ENCODE data around the gene DDHD1. TPM values are rescaled to one million over a fixed set of nuclear protein-coding genes. Genes with fewer than 3 reads are reported as not detected.
A peak's percentile ranks its signal among the peaks of the same experiment; 100 is the strongest.
"Not testable (repeated sequence)": the region's sequence is repeated elsewhere in the genome, so short reads cannot be mapped to it uniquely, and the experiment has no call there.

DDHD1 gene
- total RNA-seq, 1 experiment from 2014 or later = 8.0 TPM

GRCh38 chr14:53108292-53109104 is 44.6 kb downstream of the DDHD1 start:
- DNase-seq (ENCODE audit: low spot score) = no peak

- no peak for DNase-seq (ENCODE audit: low spot score)
Measured at GRCh38 chr14:53106768-53107167, 46.4 kb downstream of the DDHD1 start.

GRCh38 chr14:53103636-53104340 is 49.3 kb downstream of the DDHD1 start:
- no peak for DNase-seq (ENCODE audit: low spot score)

- no peak for DNase-seq (ENCODE audit: low spot score)
Measured at GRCh38 chr14:53093206-53093605, 59.9 kb downstream of the DDHD1 start.

GRCh38 chr14:53090853-53091252 is 62.3 kb downstream of the DDHD1 start:
- DNase-seq (ENCODE audit: low spot score) = no peak

GRCh38 chr14:53084954-53085353 is 68.2 kb downstream of the DDHD1 start:
- not testable (repeated sequence) for DNase-seq (ENCODE audit: low spot score)

GRCh38 chr14:53064475-53064874 is 88.6 kb downstream of the DDHD1 start:
- no peak for DNase-seq (ENCODE audit: low spot score)

GRCh38 chr14:53062856-53063255 is 90.3 kb downstream of the DDHD1 start:
- DNase-seq (ENCODE audit: low spot score) = no peak

GRCh38 chr14:53060046-53060445 is 93.1 kb downstream of the DDHD1 start:
- DNase-seq (ENCODE audit: low spot score) = no peak

- peak; percentile 34 for DNase-seq (ENCODE audit: low spot score)
Measured at GRCh38 chr14:53055003-53055402, 98.1 kb downstream of the DDHD1 start.

- DNase-seq (ENCODE audit: low spot score) = no peak
Measured at GRCh38 chr14:53054457-53054856, 98.7 kb downstream of the DDHD1 start.

GRCh38 chr14:53048631-53049030 is 104.5 kb downstream of the DDHD1 start:
- DNase-seq (ENCODE audit: low spot score) = no peak

GRCh38 chr14:53047307-53048069 is 105.6 kb downstream of the DDHD1 start:
- DNase-seq (ENCODE audit: low spot score) = no peak

GRCh38 chr14:53044486-53044885 is 108.6 kb downstream of the DDHD1 start:
- peak; percentile 24 for DNase-seq (ENCODE audit: low spot score)

GRCh38 chr14:53043027-53043581 is 110.0 kb downstream of the DDHD1 start:
- DNase-seq (ENCODE audit: low spot score) = no peak

- no peak for DNase-seq (ENCODE audit: low spot score)
Measured at GRCh38 chr14:53042480-53042879, 110.6 kb downstream of the DDHD1 start.

GRCh38 chr14:53041067-53041466 is 112.1 kb downstream of the DDHD1 start:
- no peak for DNase-seq (ENCODE audit: low spot score)

GRCh38 chr14:53038629-53039028 is 114.5 kb downstream of the DDHD1 start:
- DNase-seq (ENCODE audit: low spot score) = no peak

- no peak for DNase-seq (ENCODE audit: low spot score)
Measured at GRCh38 chr14:53037016-53037415, 116.1 kb downstream of the DDHD1 start.

- DNase-seq (ENCODE audit: low spot score) = no peak
Measured at GRCh38 chr14:53035336-53036210, 117.5 kb downstream of the DDHD1 start.

- DNase-seq (ENCODE audit: low spot score) = no peak
Measured at GRCh38 chr14:53034688-53035230, 118.4 kb downstream of the DDHD1 start.

Measured in A172 (cell line).